Activated T-cell treated with anti-CD3 and anti-CD28 coated beads for 1 hour (primary cell): Measurements from ENCODE around the gene ANTXR2.
"Not testable (repeated sequence)": the region's sequence is repeated elsewhere in the genome, so short reads cannot be mapped to it uniquely, and the experiment has no call there.

Experiments
- DNase-seq: peaks from one replicate; pipeline ENCODE4 v3.0.0-alpha.2; 2020; ENCODE audit warnings: low read depth

ANTXR2 gene

GRCh38 chr4:79915246-79915645, 157.8 kb downstream of the ANTXR2 start:
- DNase-seq: no peak

DNA sequence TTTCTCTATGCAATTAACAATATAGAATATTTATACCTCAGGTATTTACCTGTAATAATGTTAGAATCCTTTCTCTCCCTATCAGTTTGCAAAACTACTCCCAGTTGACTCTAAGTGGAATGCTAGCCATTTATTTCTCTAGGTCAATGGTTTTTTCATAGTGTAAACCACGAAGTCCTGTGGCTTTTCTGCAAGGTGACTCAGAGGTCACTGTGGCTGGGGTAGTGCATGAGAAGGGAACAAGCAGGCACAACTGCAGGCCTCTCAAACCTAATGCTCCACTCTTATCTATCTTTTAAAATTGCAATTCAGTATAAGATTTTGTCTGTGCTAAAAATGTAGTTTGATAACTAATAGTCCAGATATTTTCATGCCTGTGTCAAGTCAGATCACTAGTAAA, 159.4 kb downstream of the ANTXR2 start:
- no peak for DNase-seq

GRCh38 chr4:79907001-79907400, 166.0 kb downstream of the ANTXR2 start:
- no peak for DNase-seq

- DNase-seq: no peak
Measured at GRCh38 chr4:79906303-79906702, 166.7 kb downstream of the ANTXR2 start.

- no peak for DNase-seq
Measured at GRCh38 chr4:79905212-79905611, 167.8 kb downstream of the ANTXR2 start.

GRCh38 chr4:79904331-79904730, 168.7 kb downstream of the ANTXR2 start:
- no peak for DNase-seq

- DNase-seq: no peak
Measured at GRCh38 chr4:79900182-79900581, 172.8 kb downstream of the ANTXR2 start.

DNA sequence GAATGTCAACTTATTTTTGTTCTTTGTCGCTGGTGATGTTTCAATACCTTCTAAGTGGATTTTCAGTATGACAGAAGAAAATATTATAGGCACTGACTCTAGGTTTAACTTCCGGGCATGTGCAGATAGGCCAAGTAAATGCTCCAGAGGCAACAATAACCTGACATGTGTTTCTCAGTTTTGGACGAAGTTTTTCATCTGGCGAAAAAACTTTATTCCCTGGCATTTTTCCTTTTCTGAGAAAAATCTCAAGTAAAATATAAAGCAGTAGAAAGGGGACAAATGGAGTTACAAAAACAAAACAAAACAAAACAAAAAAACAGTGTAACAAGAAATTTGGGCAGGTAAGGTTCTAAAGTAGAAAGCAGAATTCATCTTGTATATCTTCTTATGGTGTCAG, 173.5 kb downstream of the ANTXR2 start:
- DNase-seq: no peak

GRCh38 chr4:79898055-79898454, 175.0 kb downstream of the ANTXR2 start:
- DNase-seq: no peak

DNA sequence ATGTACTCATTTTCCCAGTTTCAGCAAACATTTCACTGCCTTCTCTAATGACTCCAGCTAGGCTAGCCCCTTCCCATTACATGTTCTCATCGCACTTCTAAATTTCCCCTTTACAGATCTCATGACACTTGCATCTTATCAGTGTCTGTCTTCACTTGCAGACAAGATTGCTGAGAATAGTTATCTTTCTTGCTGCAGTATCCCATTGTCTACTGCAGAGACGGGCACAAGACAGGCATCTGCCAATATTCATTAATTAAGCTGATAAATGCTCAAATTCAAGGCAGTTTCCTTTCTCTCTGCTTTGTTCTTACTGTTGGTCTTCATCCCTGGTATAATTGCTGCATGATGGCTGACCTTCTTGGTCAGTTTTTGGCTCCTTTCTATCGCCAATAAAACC, 175.9 kb downstream of the ANTXR2 start:
- no peak for DNase-seq

- DNase-seq: no peak
Measured at GRCh38 chr4:79893456-79893855, 179.6 kb downstream of the ANTXR2 start.

- not testable (repeated sequence) for DNase-seq
Measured at GRCh38 chr4:79889026-79889425, 184.0 kb downstream of the ANTXR2 start.

DNA sequence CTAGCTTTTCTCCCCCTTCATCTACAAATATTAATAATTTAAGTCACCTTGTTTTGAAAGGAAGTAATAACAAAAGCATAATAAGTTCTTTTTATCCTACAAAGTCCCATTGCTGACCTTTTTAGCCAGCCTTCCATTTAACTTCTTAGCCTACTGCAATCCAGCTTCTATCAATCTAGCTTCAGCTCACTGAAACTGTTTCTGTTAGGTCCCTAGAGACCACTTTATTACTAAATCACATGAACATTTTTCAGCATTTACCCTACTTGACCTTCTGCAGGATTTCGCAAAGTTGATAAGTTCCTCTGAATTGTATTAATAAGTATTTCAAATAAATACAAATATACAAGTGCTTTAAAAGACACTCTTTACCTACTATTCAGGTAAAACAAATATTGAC, 186.5 kb downstream of the ANTXR2 start:
- no peak for DNase-seq

- no peak for DNase-seq
Measured at GRCh38 chr4:79886021-79886420, 187.0 kb downstream of the ANTXR2 start.

DNA sequence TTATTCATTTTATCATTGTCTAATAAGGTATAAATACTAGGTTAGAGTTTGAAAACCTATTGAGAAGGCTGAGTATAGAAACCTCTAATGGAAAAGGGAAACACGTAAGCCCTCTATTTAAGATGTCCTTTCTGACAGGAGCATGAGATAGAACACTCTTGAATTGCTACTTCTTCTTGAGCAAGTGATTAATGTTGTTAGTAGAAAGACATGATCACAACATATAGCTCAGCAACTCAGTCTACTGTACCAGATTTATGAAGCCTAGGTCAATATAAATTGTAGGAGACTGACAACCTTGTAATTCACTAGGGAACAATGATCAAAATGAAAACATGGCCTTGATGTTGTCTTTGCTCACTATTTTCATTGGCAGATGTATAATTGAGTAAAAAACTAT, 189.7 kb downstream of the ANTXR2 start:
- no peak for DNase-seq

DNA sequence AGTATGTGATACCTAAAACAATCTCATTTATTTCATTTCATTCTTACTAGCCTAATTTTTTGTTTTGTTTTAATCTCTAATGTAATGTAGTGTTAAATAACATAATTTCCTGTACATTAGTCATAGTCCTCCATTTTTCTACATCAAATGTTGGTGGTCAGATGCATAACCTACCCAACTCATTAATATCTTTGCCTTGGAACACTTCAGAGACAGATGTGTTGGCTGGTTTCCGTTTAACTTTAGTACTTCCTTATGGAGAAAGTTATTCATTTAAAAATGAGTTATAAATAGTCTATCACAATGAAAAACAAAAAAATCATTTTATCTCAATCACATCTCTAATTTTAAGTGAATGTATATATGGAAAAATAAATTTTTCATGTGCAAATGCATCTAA, 190.2 kb downstream of the ANTXR2 start:
- DNase-seq: no peak

DNA sequence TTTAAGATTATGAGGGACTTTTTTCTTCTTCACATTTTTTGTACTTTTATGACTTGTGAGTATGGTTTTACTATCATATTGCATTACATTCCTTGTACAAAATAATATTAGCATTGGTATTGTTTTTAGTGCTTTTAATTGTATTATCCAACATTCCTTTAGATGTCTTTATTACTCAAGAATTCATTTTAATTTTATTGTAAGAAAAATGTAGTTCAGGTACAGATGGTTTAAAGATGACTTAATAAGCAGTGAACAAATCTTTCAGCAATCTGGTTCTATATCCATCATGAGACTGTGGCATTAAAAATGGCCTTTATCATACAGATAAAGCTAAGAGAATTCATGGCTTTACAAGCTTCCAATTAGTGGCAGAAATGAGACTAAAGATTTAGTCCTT, 191.6 kb downstream of the ANTXR2 start:
- DNase-seq: no peak

- DNase-seq: no peak
Measured at GRCh38 chr4:79877511-79877910, 195.5 kb downstream of the ANTXR2 start.

DNA sequence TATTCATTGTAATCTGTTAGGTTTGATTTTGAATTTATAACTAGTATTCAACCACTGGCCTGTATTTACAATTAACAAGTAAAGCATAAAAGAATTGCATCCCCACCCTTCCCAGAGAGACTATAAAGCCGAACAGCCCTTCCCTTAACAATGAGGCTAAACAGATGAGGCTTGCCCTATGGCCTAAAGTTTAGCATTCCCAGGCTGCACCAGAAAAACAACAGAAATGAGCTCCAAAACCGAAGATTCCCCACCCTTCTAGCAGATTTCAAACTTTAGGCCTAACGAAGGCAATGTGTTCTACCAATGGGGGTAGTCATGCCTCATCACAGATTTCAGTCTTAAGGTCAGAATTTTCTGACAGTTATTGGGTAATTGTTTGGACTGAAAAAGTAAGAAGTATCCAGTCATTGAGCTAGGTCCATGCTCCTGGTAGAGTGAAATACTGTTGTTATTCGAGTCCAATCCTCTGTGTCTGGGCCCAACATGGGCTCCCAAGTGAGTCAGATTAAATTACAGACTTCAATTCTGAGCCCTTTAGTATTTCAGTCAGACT, 197.6 kb downstream of the ANTXR2 start:
- DNase-seq: no peak

DNA sequence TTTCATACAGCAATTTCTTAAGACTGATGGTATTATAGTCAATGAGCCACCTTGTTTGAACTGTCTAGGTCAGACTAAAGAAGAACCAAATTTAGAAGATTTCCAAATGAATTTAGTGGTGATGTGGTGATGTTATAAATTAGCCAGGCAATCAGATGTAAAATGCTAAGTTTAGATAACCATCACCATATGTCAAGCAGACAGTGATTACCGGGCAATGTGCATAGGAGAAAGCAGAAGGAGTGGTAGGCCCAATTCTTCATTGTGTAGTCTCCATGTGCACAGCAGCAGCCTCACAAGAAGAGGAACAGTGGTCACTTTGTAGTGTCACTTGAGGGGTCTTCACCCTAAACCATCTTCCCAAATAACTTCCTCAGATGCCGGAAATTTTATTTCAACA, 198.8 kb downstream of the ANTXR2 start:
- no peak for DNase-seq

- no peak for DNase-seq
Measured at GRCh38 chr4:79872738-79873137, 200.3 kb downstream of the ANTXR2 start.

GRCh38 chr4:79871961-79872360, 201.1 kb downstream of the ANTXR2 start:
- DNase-seq: no peak

DNA sequence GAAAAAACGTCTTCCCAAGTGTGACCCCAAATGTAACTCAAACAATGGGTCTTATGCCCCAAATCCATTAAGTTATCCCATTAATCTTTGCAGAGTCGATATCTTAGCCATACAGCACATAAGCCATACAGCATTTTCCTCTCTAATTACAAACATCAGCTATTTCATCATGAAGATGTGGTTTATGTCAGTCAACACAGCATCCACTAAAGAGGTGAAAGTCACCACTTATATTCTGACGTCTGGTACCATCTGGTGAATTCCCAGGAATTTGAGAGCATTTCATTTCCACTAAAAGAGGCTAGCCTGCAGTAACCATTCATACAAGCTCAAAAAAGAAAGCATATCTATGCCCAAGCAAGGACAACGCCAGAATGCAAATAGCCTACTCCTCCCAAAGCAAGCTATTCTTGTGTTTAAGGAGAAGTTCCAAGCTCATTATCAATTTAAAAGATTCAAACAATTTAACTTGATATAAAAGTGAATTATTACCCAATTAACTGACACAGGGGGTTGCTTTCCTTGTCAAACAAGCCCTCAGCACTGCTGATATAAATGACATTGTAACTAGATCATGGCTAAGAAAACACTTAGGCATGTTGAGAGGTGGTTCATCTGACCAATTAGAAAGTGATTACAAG, 203.3 kb downstream of the ANTXR2 start:
- no peak for DNase-seq

GRCh38 chr4:79865201-79865597, 207.8 kb downstream of the ANTXR2 start:
- no peak for DNase-seq
